Large intestine (tissue), 3 donors: ENCODE measurements around the gene POP4. TPM values are rescaled to one million over a fixed set of nuclear protein-coding genes. Genes with fewer than 3 reads are reported as not detected.

Experiments
- DNase-seq, 2 donors: peaks; one replicate each; pipeline versions ENCODE4 v3.0.0 to v3.0.0-alpha.2; 2013
- H3K27ac ChIP-seq: one replicate; pipeline ENCODE4 v1.5.1; 2013; ENCODE audit warnings: low read length
- H3K27me3 ChIP-seq: 2 replicates; pipeline ENCODE4 v1.6.1; 2013; ENCODE audit warnings: low read length; ENCODE audit not compliant: control insufficient read depth, insufficient read depth
- H3K36me3 ChIP-seq: 2 replicates; pipeline ENCODE4 v1.6.1; 2013; ENCODE audit warnings: low read length; ENCODE audit not compliant: control insufficient read depth, insufficient read depth
- H3K4me1 ChIP-seq: one replicate; pipeline ENCODE4 v1.6.1; 2013; ENCODE audit warnings: low read length; ENCODE audit not compliant: control insufficient read depth, insufficient read depth
- H3K4me3 ChIP-seq: one replicate; pipeline ENCODE4 v1.5.1; 2013; ENCODE audit warnings: low read length
- H3K9me3 ChIP-seq: one replicate; pipeline ENCODE4 v1.6.1; 2013; ENCODE audit warnings: mild to moderate bottlenecking, low read depth, low read length, moderate library complexity; ENCODE audit not compliant: control insufficient read depth
- WGBS: methylation state at CpG from one replicate; pipeline ENCODE4 v1.1.5; 2013; ENCODE audit warnings: low lambda C conversion rate; ENCODE audit not compliant: insufficient coverage; 5-methylcytosine and 5-hydroxymethylcytosine counted together
- polyA plus RNA-seq: library from polyadenylated mRNA; unstranded; fragments of 120-200 nt; gene quantifications from one replicate; pipeline ENCODE4 v1.2.1, GENCODE V29; 2013

POP4 gene
- polyA plus RNA-seq, 1 donor, result 60.7 TPM

- Histone ChIP-seq H3K4me1 (no peaks in the 10 kb centered on the region), H3K27me3 (peaks cover 6% of the 10 kb centered on the region), H3K9me3 (no peaks in the 10 kb centered on the region), H3K27ac (no peak overlapping the region), H3K36me3 (no peaks in the 10 kb centered on the region), H3K4me3 (no peak overlapping the region)
- DNase-seq, result no peak
- WGBS, result 80% methylated on average over 1 of the region's 6 CpGs
These were observed 38.1 kb downstream of the POP4 start for GRCh38 chr19:29644210-29644609.

- Histone ChIP-seq H3K4me1 (no peaks in the 10 kb centered on the region), H3K27me3 (peaks cover 6% of the 10 kb centered on the region), H3K9me3 (no peaks in the 10 kb centered on the region), H3K27ac (no peak overlapping the region), H3K36me3 (no peaks in the 10 kb centered on the region), H3K4me3 (no peak overlapping the region)
- DNase-seq, result no peak
- no CpG with 5 or more reads among the region's 5 CpGs for WGBS
These were observed 39.4 kb downstream of the POP4 start for GRCh38 chr19:29645491-29645867.

- WGBS, result no CpG with 5 or more reads among the region's 8 CpGs
- H3K27ac ChIP-seq, result no peak overlapping the region
These were observed 39.8 kb downstream of the POP4 start for GRCh38 chr19:29645911-29646310.

GRCh38 chr19:29650772-29651387, 44.8 kb downstream of the POP4 start:
- no CpG with 5 or more reads among the region's 7 CpGs for WGBS
- no peaks in the 10 kb centered on the region for H3K4me1 ChIP-seq

More at GRCh38 chr19:29645911-29646310, 39.8 kb downstream of the POP4 start:
- Histone ChIP-seq H3K4me1 (no peaks in the 10 kb centered on the region), H3K36me3 (no peaks in the 10 kb centered on the region), H3K4me3 (no peak overlapping the region), H3K27me3 (peaks cover 6% of the 10 kb centered on the region), H3K9me3 (no peaks in the 10 kb centered on the region)
- DNase-seq, result no peak

GRCh38 chr19:29651622-29652394, 45.7 kb downstream of the POP4 start:
- H3K36me3 ChIP-seq, result no peaks in the 10 kb centered on the region
- DNase-seq, result no peak
- 100% methylated on average over 1 of the region's 7 CpGs for WGBS
- H3K9me3 ChIP-seq, result no peaks in the 10 kb centered on the region
- H3K27me3 ChIP-seq, result peaks cover 4% of the 10 kb centered on the region
- H3K27ac ChIP-seq, result no peak overlapping the region
- H3K4me1 ChIP-seq, result no peaks in the 10 kb centered on the region
- H3K4me3 ChIP-seq, result no peak overlapping the region

More at GRCh38 chr19:29650772-29651387, 44.8 kb downstream of the POP4 start:
- Histone ChIP-seq H3K36me3 (no peaks in the 10 kb centered on the region), H3K27ac (no peak overlapping the region), H3K9me3 (no peaks in the 10 kb centered on the region), H3K4me3 (no peak overlapping the region), H3K27me3 (peaks cover 4% of the 10 kb centered on the region)
- no peak for DNase-seq

GRCh38 chr19:29653398-29653797, 47.3 kb downstream of the POP4 start:
- H3K36me3 ChIP-seq, result no peaks in the 10 kb centered on the region
- no peak for DNase-seq
- no peak overlapping the region for H3K4me3 ChIP-seq
- no peaks in the 10 kb centered on the region for H3K9me3 ChIP-seq
- WGBS, result no CpG with 5 or more reads among the region's 5 CpGs
- H3K4me1 ChIP-seq, result no peaks in the 10 kb centered on the region
- H3K27me3 ChIP-seq, result peaks cover 4% of the 10 kb centered on the region
- H3K27ac ChIP-seq, result no peak overlapping the region

GRCh38 chr19:29655648-29656335, 49.7 kb downstream of the POP4 start:
- Histone ChIP-seq H3K4me3 (no peak overlapping the region), H3K9me3 (no peaks in the 10 kb centered on the region), H3K4me1 (no peaks in the 10 kb centered on the region), H3K36me3 (no peaks in the 10 kb centered on the region), H3K27ac (no peak overlapping the region), H3K27me3 (peaks cover 7% of the 10 kb centered on the region)
- DNase-seq, result no peak
- WGBS, result no CpG with 5 or more reads among the region's 4 CpGs

- Histone ChIP-seq H3K4me3 (no peak overlapping the region), H3K27me3 (peaks cover 17% of the 10 kb centered on the region), H3K27ac (no peak overlapping the region), H3K9me3 (no peaks in the 10 kb centered on the region), H3K4me1 (no peaks in the 10 kb centered on the region), H3K36me3 (no peaks in the 10 kb centered on the region)
- no peak for DNase-seq
- no CpG with 5 or more reads among the region's 5 CpGs for WGBS
These were observed 52.3 kb downstream of the POP4 start for GRCh38 chr19:29658221-29658991.

GRCh38 chr19:29660835-29661234, 54.8 kb downstream of the POP4 start:
- H3K9me3 ChIP-seq, result no peaks in the 10 kb centered on the region
- no peaks in the 10 kb centered on the region for H3K36me3 ChIP-seq
- no peak overlapping the region for H3K27ac ChIP-seq
- peaks cover 3% of the 10 kb centered on the region for H3K4me1 ChIP-seq
- no peak for DNase-seq
- no CpG with 5 or more reads among the region's 10 CpGs for WGBS
- peaks cover 17% of the 10 kb centered on the region for H3K27me3 ChIP-seq
- H3K4me3 ChIP-seq, result no peak overlapping the region

GRCh38 chr19:29662278-29662603, 56.2 kb downstream of the POP4 start:
- peak in 1 of 2 donors; percentile 20 for DNase-seq
- H3K9me3 ChIP-seq, result no peaks in the 10 kb centered on the region
- H3K27me3 ChIP-seq, result peaks cover 17% of the 10 kb centered on the region
- H3K36me3 ChIP-seq, result no peaks in the 10 kb centered on the region
- no CpG with 5 or more reads among the region's 1 CpG for WGBS
- no peak overlapping the region for H3K27ac ChIP-seq
- H3K4me3 ChIP-seq, result no peak overlapping the region
- H3K4me1 ChIP-seq, result peaks cover 13% of the 10 kb centered on the region
